ENCODE measurements around the gene OSGEP.

GRCh38 chr14:20469242-20469889, 14.8 kb upstream of the OSGEP start, which contains the start of gene PNP:
- no peak for TF ChIP-seq HOXA7 (CRISPR knock-in tag; IDR thresholded peaks at IDR 0.05; ENCODE audit: borderline replicate concordance)
- TF ChIP-seq, protein P1, sequence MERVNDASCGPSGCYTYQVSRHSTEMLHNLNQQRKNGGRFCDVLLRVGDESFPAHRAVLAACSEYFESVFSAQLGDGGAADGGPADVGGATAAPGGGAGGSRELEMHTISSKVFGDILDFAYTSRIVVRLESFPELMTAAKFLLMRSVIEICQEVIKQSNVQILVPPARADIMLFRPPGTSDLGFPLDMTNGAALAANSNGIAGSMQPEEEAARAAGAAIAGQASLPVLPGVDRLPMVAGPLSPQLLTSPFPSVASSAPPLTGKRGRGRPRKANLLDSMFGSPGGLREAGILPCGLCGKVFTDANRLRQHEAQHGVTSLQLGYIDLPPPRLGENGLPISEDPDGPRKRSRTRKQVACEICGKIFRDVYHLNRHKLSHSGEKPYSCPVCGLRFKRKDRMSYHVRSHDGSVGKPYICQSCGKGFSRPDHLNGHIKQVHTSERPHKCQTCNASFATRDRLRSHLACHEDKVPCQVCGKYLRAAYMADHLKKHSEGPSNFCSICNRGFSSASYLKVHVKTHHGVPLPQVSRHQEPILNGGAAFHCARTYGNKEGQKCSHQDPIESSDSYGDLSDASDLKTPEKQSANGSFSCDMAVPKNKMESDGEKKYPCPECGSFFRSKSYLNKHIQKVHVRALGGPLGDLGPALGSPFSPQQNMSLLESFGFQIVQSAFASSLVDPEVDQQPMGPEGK (tag by site-specific recombination; IDR thresholded peaks at IDR 0.05) = peak; percentile 48
- TF ChIP-seq ATF2 (tag by site-specific recombination; IDR thresholded peaks at IDR 0.05; ENCODE audit: low read depth) = no peak
- peak; percentile 75 for TF ChIP-seq ZNF629 (tag by site-specific recombination; IDR thresholded peaks at IDR 0.05)
- no peak; the same call in 1 of the 2 replicates for TF ChIP-seq REST (tag by site-specific recombination; IDR thresholded peaks at IDR 0.05)
- TF ChIP-seq BCL11B (tag by site-specific recombination; IDR thresholded peaks at IDR 0.05; ENCODE audit: low read depth) = no peak
- TF ChIP-seq ZNF214 (tag by site-specific recombination; IDR thresholded peaks at IDR 0.05; ENCODE audit: borderline replicate concordance) = no peak
- no peak for TF ChIP-seq ZNF529 (tag by site-specific recombination; IDR thresholded peaks at IDR 0.05; ENCODE audit: insufficient replicate concordance)
- TF ChIP-seq, protein P2, sequence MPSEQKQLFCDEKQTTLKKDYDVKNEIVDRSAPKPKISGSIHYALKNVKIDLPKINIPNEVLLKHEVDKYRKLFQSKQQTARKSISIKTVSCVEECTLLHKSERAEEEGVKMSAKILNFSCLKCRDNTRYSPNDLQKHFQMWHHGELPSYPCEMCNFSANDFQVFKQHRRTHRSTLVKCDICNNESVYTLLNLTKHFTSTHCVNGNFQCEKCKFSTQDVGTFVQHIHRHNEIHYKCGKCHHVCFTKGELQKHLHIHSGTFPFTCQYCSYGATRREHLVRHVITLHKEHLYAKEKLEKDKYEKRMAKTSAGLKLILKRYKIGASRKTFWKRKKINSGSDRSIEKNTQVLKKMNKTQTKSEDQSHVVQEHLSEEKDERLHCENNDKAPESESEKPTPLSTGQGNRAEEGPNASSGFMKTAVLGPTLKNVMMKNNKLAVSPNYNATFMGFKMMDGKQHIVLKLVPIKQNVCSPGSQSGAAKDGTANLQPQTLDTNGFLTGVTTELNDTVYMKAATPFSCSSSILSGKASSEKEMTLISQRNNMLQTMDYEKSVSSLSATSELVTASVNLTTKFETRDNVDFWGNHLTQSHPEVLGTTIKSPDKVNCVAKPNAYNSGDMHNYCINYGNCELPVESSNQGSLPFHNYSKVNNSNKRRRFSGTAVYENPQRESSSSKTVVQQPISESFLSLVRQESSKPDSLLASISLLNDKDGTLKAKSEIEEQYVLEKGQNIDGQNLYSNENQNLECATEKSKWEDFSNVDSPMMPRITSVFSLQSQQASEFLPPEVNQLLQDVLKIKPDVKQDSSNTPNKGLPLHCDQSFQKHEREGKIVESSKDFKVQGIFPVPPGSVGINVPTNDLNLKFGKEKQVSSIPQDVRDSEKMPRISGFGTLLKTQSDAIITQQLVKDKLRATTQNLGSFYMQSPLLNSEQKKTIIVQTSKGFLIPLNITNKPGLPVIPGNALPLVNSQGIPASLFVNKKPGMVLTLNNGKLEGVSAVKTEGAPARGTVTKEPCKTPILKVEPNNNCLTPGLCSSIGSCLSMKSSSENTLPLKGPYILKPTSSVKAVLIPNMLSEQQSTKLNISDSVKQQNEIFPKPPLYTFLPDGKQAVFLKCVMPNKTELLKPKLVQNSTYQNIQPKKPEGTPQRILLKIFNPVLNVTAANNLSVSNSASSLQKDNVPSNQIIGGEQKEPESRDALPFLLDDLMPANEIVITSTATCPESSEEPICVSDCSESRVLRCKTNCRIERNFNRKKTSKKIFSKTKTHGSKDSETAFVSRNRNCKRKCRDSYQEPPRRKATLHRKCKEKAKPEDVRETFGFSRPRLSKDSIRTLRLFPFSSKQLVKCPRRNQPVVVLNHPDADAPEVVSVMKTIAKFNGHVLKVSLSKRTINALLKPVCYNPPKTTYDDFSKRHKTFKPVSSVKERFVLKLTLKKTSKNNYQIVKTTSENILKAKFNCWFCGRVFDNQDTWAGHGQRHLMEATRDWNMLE (tag by site-specific recombination; conservative IDR thresholded peaks at IDR 0.05; ENCODE audit: low read depth) = no peak
- peak; percentile 10; the same call in 1 of the 2 replicates for TF ChIP-seq IKZF3 (tag by site-specific recombination; IDR thresholded peaks at IDR 0.05)
- TF ChIP-seq ZFHX2 (tag by site-specific recombination; conservative IDR thresholded peaks at IDR 0.05) = no peak
